DMS 273 (cell line): ENCODE data around the gene SLC24A3.
A peak's percentile ranks its signal among the peaks of the same experiment; 100 is the strongest.

Experiments used
- DNase-seq: peaks from one replicate; lab custom pipeline; 2025; ENCODE audit not compliant: unreplicated experiment; lab: John Stamatoyannopoulos, UW

The SLC24A3 gene

GRCh38 chr20:19269737-19270340 is 57.4 kb downstream of the SLC24A3 start:
- DNase-seq = no peak

- DNase-seq = no peak
Measured at GRCh38 chr20:19271879-19272651, 59.6 kb downstream of the SLC24A3 start.

- DNase-seq = no peak
Measured at GRCh38 chr20:19272976-19273654, 60.7 kb downstream of the SLC24A3 start.

- no peak for DNase-seq
Measured at GRCh38 chr20:19274001-19274400, 61.6 kb downstream of the SLC24A3 start.

GRCh38 chr20:19274412-19275015 is 62.1 kb downstream of the SLC24A3 start:
- no peak for DNase-seq

- no peak for DNase-seq
Measured at GRCh38 chr20:19275038-19275629, 62.7 kb downstream of the SLC24A3 start.

GRCh38 chr20:19275630-19276071 is 63.2 kb downstream of the SLC24A3 start:
- DNase-seq = peak; percentile 26

- DNase-seq = no peak
Measured at GRCh38 chr20:19277381-19277780, 64.9 kb downstream of the SLC24A3 start.

GRCh38 chr20:19283490-19284025 is 71.1 kb downstream of the SLC24A3 start:
- no peak for DNase-seq

GRCh38 chr20:19284400-19285178 is 72.1 kb downstream of the SLC24A3 start:
- DNase-seq = no peak

GRCh38 chr20:19285436-19285835 is 73.0 kb downstream of the SLC24A3 start:
- DNase-seq = no peak

GRCh38 chr20:19288061-19288460 is 75.6 kb downstream of the SLC24A3 start:
- DNase-seq = no peak

- no peak for DNase-seq
Measured at GRCh38 chr20:19288636-19289035, 76.2 kb downstream of the SLC24A3 start.

- DNase-seq = no peak
Measured at GRCh38 chr20:19289451-19289850, 77.0 kb downstream of the SLC24A3 start.

GRCh38 chr20:19291024-19291817 is 78.8 kb downstream of the SLC24A3 start:
- no peak for DNase-seq

- DNase-seq = no peak
Measured at GRCh38 chr20:19291818-19292132, 79.3 kb downstream of the SLC24A3 start.

GRCh38 chr20:19292254-19292653 is 79.8 kb downstream of the SLC24A3 start:
- DNase-seq = no peak

GRCh38 chr20:19295076-19295475 is 82.6 kb downstream of the SLC24A3 start:
- no peak for DNase-seq

- no peak for DNase-seq
Measured at GRCh38 chr20:19298652-19299051, 86.2 kb downstream of the SLC24A3 start.

- no peak for DNase-seq
Measured at GRCh38 chr20:19300395-19300794, 88.0 kb downstream of the SLC24A3 start.
